Endodermal cell (in vitro differentiated cells): ENCODE measurements around the gene MYO1F. TPM values are rescaled to one million over a fixed set of nuclear protein-coding genes. Genes with fewer than 3 reads are reported as not detected.

ENCODE experiments used
- DNase-seq: peaks from one replicate; pipeline ENCODE4 v3.0.0-alpha.2; 2017
- H3K27ac ChIP-seq: 2 replicates; pipeline ENCODE4 v1.5.1; 2013; ENCODE audit warnings: mild to moderate bottlenecking, low read depth, low read length, moderate library complexity
- H3K27me3 ChIP-seq: 2 replicates; pipeline ENCODE4 v1.6.1; 2013; ENCODE audit warnings: mild to moderate bottlenecking, low read length, moderate library complexity; ENCODE audit not compliant: insufficient read depth, control insufficient read depth, poor library complexity, severe bottlenecking
- H3K36me3 ChIP-seq: 2 replicates; pipeline ENCODE4 v1.7.0; 2013; ENCODE audit warnings: mild to moderate bottlenecking, low read length, moderate library complexity; ENCODE audit not compliant: control insufficient read depth, insufficient read depth
- H3K4me1 ChIP-seq: one replicate; pipeline ENCODE4 v1.7.0; 2013; ENCODE audit warnings: low read length; ENCODE audit not compliant: control insufficient read depth, insufficient read depth
- H3K4me3 ChIP-seq: 2 replicates; pipeline ENCODE4 v1.5.1; 2013; ENCODE audit warnings: mild to moderate bottlenecking, low read length, moderate library complexity
- H3K9ac ChIP-seq: 2 replicates; pipeline ENCODE4 v1.6.1; 2013; ENCODE audit warnings: mild to moderate bottlenecking, low read length, moderate library complexity; ENCODE audit not compliant: poor library complexity, severe bottlenecking; ENCODE audit errors: extremely low read depth
- H3K9me3 ChIP-seq: 2 replicates; pipeline ENCODE4 v1.6.1; 2013; ENCODE audit warnings: mild to moderate bottlenecking, low read length, moderate library complexity; ENCODE audit not compliant: control insufficient read depth
- H3K27ac Mint-ChIP-seq: 2 replicates; pipeline ENCODE4 v1.8.0; 2020; ENCODE audit warnings: mixed read lengths
- H3K27me3 Mint-ChIP-seq: 2 replicates; pipeline ENCODE4 v1.8.0; 2021; ENCODE audit warnings: mild to moderate bottlenecking, mixed read lengths; ENCODE audit not compliant: insufficient read depth
- H3K36me3 Mint-ChIP-seq: 2 replicates; pipeline ENCODE4 v1.8.0; 2020; ENCODE audit warnings: low read depth, mixed read lengths
- H3K4me1 Mint-ChIP-seq: 2 replicates; pipeline ENCODE4 v1.8.0; 2020; ENCODE audit warnings: mixed read lengths
- H3K4me3 Mint-ChIP-seq: 2 replicates; pipeline ENCODE4 v1.8.0; 2020; ENCODE audit warnings: mild to moderate bottlenecking, moderate library complexity, mixed read lengths
- H3K9me3 Mint-ChIP-seq: 2 replicates; pipeline ENCODE4 v1.8.0; 2020; ENCODE audit warnings: mild to moderate bottlenecking, mixed read lengths
- WGBS, 2 experiments: methylation state at CpG; one replicate each; pipeline versions ENCODE4 v1.1.5 to v1.1.7; 2013; ENCODE audit warnings: missing lambda C conversion rate in 2 of 2, mixed read lengths in 1 of 2; ENCODE audit not compliant: insufficient coverage in 1 of 2, insufficient read length in 1 of 2; 5-methylcytosine and 5-hydroxymethylcytosine counted together
- total RNA-seq, 2 donors: library from RNA; stranded (reverse); fragmentation: NEBNext Ultra II Directional in 1 of 2; extraction: Animal tissue kit (Norgen Biotek cat#: 25700) in 1 of 2; gene quantifications; 2 replicates in 1 of 2; 3 replicates in 1 of 2; pipeline ENCODE4 v1.2.1, GENCODE V29; 2021
- TF ChIP-seq, protein P1 (sequence below): fragments of 200-600 bp; sonication (generic); conservative IDR thresholded peaks from 2 replicates; pipeline ENCODE4 v1.5.0; 2021; ENCODE audit warnings: antibody characterized with exemption, mild to moderate bottlenecking

The MYO1F gene
- total RNA-seq, 2 donors from 2014 or later, result 0.57 to 1.1 TPM

DNA sequence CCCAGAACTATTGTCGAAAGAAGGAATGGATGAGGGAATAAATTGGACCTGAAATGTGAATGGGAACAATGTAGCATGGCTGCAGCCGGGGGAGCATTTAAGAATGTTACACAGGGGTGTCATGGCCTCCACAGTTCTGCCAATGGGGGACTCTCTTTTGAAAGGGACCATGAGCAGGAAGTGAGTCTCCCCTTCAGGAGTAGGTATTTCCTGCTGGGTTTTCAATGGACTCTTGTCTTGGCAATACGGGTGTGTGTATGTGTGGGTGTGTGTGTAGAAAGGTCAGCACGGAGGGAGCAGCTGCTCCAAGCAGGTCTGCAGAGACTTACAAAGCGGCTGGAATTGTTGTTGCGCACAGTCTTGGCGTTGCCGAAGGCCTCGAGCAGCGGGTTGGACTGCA, 24.4 kb downstream of the MYO1F start:
- TF ChIP-seq, protein P1, sequence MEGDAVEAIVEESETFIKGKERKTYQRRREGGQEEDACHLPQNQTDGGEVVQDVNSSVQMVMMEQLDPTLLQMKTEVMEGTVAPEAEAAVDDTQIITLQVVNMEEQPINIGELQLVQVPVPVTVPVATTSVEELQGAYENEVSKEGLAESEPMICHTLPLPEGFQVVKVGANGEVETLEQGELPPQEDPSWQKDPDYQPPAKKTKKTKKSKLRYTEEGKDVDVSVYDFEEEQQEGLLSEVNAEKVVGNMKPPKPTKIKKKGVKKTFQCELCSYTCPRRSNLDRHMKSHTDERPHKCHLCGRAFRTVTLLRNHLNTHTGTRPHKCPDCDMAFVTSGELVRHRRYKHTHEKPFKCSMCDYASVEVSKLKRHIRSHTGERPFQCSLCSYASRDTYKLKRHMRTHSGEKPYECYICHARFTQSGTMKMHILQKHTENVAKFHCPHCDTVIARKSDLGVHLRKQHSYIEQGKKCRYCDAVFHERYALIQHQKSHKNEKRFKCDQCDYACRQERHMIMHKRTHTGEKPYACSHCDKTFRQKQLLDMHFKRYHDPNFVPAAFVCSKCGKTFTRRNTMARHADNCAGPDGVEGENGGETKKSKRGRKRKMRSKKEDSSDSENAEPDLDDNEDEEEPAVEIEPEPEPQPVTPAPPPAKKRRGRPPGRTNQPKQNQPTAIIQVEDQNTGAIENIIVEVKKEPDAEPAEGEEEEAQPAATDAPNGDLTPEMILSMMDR, result no peak
- H3K9me3 ChIP-seq, result no peaks in the 10 kb centered on the region
- no peak overlapping the region for H3K4me3 ChIP-seq
- 90 to 98% methylated on average over 5 to 10 of the region's 10 CpGs for WGBS, 2 experiments
- Mint-ChIP-seq H3K27me3 (peaks cover 25% of the 10 kb centered on the region), H3K4me1 (peaks cover 2% of the 10 kb centered on the region), H3K9me3 (peaks cover 3% of the 10 kb centered on the region), H3K36me3 (peaks cover 7% of the 10 kb centered on the region), H3K27ac (no peak overlapping the region), H3K4me3 (no peak overlapping the region)
- H3K36me3 ChIP-seq, result no peaks in the 10 kb centered on the region
- H3K27me3 ChIP-seq, result no peaks in the 10 kb centered on the region
- H3K4me1 ChIP-seq, result no peaks in the 10 kb centered on the region
- H3K27ac ChIP-seq, result no peak overlapping the region
- DNase-seq, result peak; percentile 83
- no peak overlapping the region for H3K9ac ChIP-seq

DNA sequence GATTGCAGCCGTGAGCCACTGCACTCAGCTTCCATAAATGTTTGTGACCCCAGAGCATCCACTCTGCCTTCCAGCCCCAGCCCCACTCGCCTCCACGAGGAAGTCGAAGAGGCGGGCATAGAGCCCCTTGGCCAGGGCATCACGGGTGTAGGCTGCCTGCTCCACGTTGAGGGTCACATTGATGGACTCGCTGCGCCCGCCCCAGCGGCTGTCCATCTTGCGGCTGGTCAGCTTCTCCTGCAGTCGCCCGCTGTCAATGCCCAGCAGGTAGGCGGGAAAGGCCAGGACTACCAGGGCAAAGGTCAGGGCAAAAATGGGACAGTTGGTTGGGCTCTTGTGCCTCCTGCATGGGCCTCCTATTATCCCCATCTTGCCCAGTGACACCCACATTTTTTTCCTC, 27.2 kb downstream of the MYO1F start:
- Histone ChIP-seq H3K36me3 (peaks cover 3% of the 10 kb centered on the region), H3K4me3 (no peak overlapping the region), H3K27ac (no peak overlapping the region), H3K27me3 (no peaks in the 10 kb centered on the region), H3K4me1 (no peaks in the 10 kb centered on the region), H3K9ac (no peak overlapping the region), H3K9me3 (no peaks in the 10 kb centered on the region)
- no peak for DNase-seq
- Mint-ChIP-seq H3K4me1 (peaks cover 2% of the 10 kb centered on the region), H3K36me3 (peaks cover 21% of the 10 kb centered on the region), H3K9me3 (peaks cover 3% of the 10 kb centered on the region), H3K27ac (no peak overlapping the region), H3K4me3 (no peak overlapping the region), H3K27me3 (peaks cover 21% of the 10 kb centered on the region)
- TF ChIP-seq, protein P1, result no peak
- WGBS, 2 experiments, result 95 to 100% methylated on average over 6 to 15 of the region's 15 CpGs

DNA sequence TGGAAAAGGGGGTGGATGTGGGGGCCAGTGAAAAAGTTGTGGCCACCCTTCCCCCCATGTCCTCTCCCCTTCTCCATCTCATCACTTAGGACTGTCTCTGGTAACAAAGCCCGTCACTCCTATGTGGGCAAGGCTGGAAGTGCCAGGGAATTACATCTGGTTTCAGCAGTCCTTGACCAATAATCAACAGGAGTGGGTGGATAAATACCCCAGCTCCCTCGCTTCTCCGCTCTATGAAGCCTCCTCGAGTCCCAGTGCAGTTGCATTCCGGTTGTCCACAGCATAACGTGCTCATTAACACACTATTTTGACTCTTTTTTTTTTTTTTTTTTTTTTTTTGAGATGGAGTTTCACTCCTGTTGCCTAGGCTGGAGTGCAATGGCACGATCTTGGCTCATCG, 31.5 kb downstream of the MYO1F start:
- Mint-ChIP-seq H3K9me3 (peaks cover 2% of the 10 kb centered on the region), H3K27me3 (no peaks in the 10 kb centered on the region), H3K4me3 (no peak overlapping the region), H3K27ac (no peak overlapping the region), H3K36me3 (peaks cover 22% of the 10 kb centered on the region), H3K4me1 (no peaks in the 10 kb centered on the region)
- Histone ChIP-seq H3K9me3 (no peaks in the 10 kb centered on the region), H3K4me1 (no peaks in the 10 kb centered on the region), H3K9ac (no peak overlapping the region), H3K27ac (no peak overlapping the region), H3K36me3 (peaks cover 5% of the 10 kb centered on the region), H3K4me3 (no peak overlapping the region), H3K27me3 (no peaks in the 10 kb centered on the region)
- no peak for DNase-seq
- TF ChIP-seq, protein P1, result no peak
- WGBS, 2 experiments, result 94 to 100% methylated on average over 4 to 8 of the region's 8 CpGs
